Nephron progenitor cell (in vitro differentiated cells): ENCODE measurements around the gene PTPRO.

Experiments
- DNase-seq: peaks from one replicate; pipeline ENCODE4 v3.0.0; 2021
- H3K27ac Mint-ChIP-seq: 2 replicates; pipeline ENCODE4 v1.8.0; 2021; ENCODE audit warnings: mild to moderate bottlenecking, moderate library complexity, mixed read lengths
- H3K27me3 Mint-ChIP-seq: 2 replicates; pipeline ENCODE4 v1.8.0; 2021; ENCODE audit warnings: mild to moderate bottlenecking, low read depth, mixed read lengths; ENCODE audit not compliant: poor library complexity
- H3K36me3 Mint-ChIP-seq: 2 replicates; pipeline ENCODE4 v1.8.0; 2021; ENCODE audit warnings: low read depth, mixed read lengths
- H3K4me1 Mint-ChIP-seq: 2 replicates; pipeline ENCODE4 v1.8.0; 2021; ENCODE audit warnings: mixed read lengths
- H3K4me3 Mint-ChIP-seq: 2 replicates; pipeline ENCODE4 v1.8.0; 2021; ENCODE audit warnings: mild to moderate bottlenecking, moderate library complexity, mixed read lengths
- H3K9me3 Mint-ChIP-seq: 2 replicates; pipeline ENCODE4 v1.8.0; 2021; ENCODE audit warnings: mild to moderate bottlenecking, moderate library complexity, mixed read lengths
- TF ChIP-seq, protein P1 (sequence below): fragments of 200-600 bp; sonication (generic); IDR thresholded peaks from 2 replicates; pipeline ENCODE4 v1.5.0; 2021; ENCODE audit warnings: antibody characterized with exemption

The PTPRO gene

DNA sequence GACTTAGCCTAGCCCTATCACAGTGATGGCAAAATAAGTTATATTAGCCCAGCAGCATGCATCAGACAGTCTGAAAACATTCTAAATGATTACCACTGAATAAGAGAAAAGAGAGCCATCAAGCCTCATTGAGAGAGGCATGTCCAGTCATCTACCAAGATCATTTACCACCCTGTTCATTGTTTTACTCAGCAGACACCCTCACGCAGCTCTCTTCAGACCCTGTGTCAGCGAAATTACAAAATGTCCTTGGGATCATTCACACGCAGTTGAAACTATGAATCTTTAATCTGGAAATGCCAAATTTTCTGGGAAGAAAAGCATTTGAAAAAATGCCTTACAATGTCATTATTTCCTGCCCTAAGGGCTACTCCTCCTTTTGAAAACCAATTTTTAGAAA, 89.5 kb downstream of the PTPRO start:
- TF ChIP-seq, protein P1, sequence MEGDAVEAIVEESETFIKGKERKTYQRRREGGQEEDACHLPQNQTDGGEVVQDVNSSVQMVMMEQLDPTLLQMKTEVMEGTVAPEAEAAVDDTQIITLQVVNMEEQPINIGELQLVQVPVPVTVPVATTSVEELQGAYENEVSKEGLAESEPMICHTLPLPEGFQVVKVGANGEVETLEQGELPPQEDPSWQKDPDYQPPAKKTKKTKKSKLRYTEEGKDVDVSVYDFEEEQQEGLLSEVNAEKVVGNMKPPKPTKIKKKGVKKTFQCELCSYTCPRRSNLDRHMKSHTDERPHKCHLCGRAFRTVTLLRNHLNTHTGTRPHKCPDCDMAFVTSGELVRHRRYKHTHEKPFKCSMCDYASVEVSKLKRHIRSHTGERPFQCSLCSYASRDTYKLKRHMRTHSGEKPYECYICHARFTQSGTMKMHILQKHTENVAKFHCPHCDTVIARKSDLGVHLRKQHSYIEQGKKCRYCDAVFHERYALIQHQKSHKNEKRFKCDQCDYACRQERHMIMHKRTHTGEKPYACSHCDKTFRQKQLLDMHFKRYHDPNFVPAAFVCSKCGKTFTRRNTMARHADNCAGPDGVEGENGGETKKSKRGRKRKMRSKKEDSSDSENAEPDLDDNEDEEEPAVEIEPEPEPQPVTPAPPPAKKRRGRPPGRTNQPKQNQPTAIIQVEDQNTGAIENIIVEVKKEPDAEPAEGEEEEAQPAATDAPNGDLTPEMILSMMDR, result no peak
- Mint-ChIP-seq H3K27ac (no peak overlapping the region), H3K4me3 (no peak overlapping the region), H3K9me3 (no peaks in the 10 kb centered on the region), H3K27me3 (peaks cover 7% of the 10 kb centered on the region), H3K36me3 (no peaks in the 10 kb centered on the region), H3K4me1 (no peaks in the 10 kb centered on the region)
- no peak for DNase-seq

DNA sequence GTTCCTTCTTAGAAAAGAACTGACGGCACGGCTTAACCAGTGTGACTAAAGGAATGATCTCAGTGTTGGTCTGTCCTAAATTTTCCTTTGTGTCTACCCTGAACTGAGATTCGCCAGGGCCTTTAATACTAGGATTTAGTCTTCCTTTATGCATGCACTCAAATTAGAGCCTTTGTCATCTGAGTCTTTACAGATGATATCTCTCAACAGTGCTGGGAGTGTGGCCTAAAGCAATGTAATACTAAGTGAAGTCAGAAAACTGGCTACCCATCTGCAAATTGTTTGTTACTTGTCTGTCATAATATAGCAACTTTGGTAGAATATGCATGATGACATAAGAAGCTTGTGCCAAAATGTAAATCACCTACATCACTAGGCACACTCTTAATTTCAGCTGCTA, 95.4 kb downstream of the PTPRO start:
- Mint-ChIP-seq H3K9me3 (no peaks in the 10 kb centered on the region), H3K27ac (no peak overlapping the region), H3K4me3 (no peak overlapping the region), H3K4me1 (peaks cover 2% of the 10 kb centered on the region), H3K27me3 (peaks cover 4% of the 10 kb centered on the region), H3K36me3 (no peaks in the 10 kb centered on the region)
- TF ChIP-seq, protein P1, result no peak
- no peak for DNase-seq

DNA sequence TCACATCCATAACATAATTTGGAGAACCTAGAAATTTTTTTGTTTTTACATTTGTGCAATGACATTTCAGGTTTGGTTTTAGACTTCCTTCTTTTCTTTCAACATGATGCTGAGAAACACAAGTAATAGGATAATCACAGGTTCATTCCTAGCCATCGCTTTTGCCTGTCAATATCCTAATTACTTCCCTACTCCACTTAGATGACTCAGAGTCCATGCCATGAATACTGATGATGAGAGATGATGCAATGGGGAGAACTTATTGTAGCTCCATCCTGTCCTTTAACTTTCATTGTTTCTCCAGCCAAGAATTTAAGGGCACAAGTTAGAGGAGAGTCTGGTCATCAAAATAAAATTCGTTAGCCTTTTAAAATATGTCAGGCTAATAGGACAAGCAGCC, 101.3 kb downstream of the PTPRO start:
- Mint-ChIP-seq H3K9me3 (no peaks in the 10 kb centered on the region), H3K4me1 (peaks cover 8% of the 10 kb centered on the region), H3K27ac (no peak overlapping the region), H3K36me3 (no peaks in the 10 kb centered on the region), H3K4me3 (no peak overlapping the region), H3K27me3 (no peaks in the 10 kb centered on the region)
- DNase-seq, result no peak
- TF ChIP-seq, protein P1, result no peak

DNA sequence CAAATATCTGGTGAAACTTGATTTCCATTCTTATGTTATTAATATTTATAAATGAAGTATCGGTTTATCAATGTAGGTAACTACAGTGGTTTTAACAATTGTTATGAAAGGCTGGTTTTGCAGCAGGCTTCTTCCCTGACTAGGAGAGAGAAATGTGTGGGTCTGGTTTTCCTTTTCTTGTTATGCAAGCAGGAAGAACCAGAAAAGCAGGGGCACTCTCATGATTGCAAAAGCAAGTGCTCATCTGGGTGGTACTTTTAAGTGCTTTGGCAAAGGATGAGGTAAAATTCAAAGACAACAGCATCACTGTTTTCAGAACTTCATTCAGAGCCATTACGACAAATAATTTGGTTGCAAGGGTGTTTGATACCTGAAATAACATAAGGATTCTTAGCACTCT, 105.6 kb downstream of the PTPRO start:
- H3K27me3 Mint-ChIP-seq, result peaks cover 14% of the 10 kb centered on the region
- DNase-seq, result no peak
- H3K27ac Mint-ChIP-seq, result no peak overlapping the region
- H3K36me3 Mint-ChIP-seq, result no peaks in the 10 kb centered on the region
- no peaks in the 10 kb centered on the region for H3K9me3 Mint-ChIP-seq
- TF ChIP-seq, protein P1, result no peak
- H3K4me1 Mint-ChIP-seq, result peaks cover 4% of the 10 kb centered on the region
- H3K4me3 Mint-ChIP-seq, result no peak overlapping the region

DNA sequence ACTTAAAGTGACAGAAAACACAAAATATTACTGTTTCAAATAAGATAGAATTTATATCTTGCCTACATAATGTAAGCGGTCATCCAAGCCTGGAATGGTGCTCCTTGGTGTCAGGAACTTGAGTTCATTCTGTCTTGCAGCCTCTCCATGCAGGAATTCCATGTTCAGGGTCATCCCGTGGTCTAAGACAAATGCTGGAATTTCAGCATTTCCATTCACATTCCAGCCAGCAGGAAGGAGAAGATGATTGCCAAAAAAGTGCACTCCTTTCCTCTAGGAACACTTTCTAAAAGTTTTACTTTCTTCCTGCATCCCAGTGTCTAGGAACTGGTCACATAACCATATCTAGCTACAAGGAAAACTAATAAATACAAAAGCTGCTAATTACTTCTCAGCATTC, 106.3 kb downstream of the PTPRO start:
- no peak overlapping the region for H3K27ac Mint-ChIP-seq
- H3K36me3 Mint-ChIP-seq, result no peaks in the 10 kb centered on the region
- H3K4me1 Mint-ChIP-seq, result no peaks in the 10 kb centered on the region
- no peak for DNase-seq
- peaks cover 18% of the 10 kb centered on the region for H3K27me3 Mint-ChIP-seq
- TF ChIP-seq, protein P1, result no peak
- no peaks in the 10 kb centered on the region for H3K9me3 Mint-ChIP-seq
- no peak overlapping the region for H3K4me3 Mint-ChIP-seq

DNA sequence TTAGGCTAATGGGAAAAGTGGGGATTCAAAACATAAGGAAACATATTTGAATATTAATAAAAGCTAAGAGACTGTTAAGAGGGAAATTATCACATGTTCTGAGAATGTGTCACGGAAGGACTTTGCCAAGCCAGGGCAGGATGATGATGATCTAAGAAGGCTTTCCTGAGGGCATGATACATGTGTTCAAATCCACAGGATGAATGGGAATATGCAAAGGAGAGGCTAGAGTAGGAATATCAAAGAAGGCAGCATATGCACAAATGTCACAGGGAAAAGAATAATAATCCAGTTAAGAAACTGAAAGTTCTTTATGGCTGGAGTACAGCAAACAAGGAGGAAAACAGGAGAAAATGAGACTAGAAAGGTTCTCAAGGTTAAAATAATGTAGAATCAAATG, 107.0 kb downstream of the PTPRO start:
- DNase-seq, result no peak
- no peak overlapping the region for H3K27ac Mint-ChIP-seq
- no peaks in the 10 kb centered on the region for H3K4me1 Mint-ChIP-seq
- H3K27me3 Mint-ChIP-seq, result peaks cover 19% of the 10 kb centered on the region
- H3K36me3 Mint-ChIP-seq, result no peaks in the 10 kb centered on the region
- H3K9me3 Mint-ChIP-seq, result no peaks in the 10 kb centered on the region
- no peak overlapping the region for H3K4me3 Mint-ChIP-seq
- TF ChIP-seq, protein P1, result no peak
